Body of pancreas (tissue), 4 donors: ENCODE data around the gene STAT4. TPM values are rescaled to one million over a fixed set of nuclear protein-coding genes. Genes with fewer than 3 reads are reported as not detected.

Source experiments
- ATAC-seq: fragments of 150-250 bp; one replicate; pipeline ENCODE4 v1.9.1; 2016
- DNase-seq, 4 donors: peaks; one replicate each; pipeline ENCODE4 v3.0.0-alpha.2; 2019
- H3K27ac ChIP-seq, 4 donors: fragments of 200-600 bp; sonication (generic); 1 replicate in 3 of 4; 2 replicates in 1 of 4; pipeline versions ENCODE4 v1.5.1 to v1.6.1; 2016 to 2019; ENCODE audit warnings: mild to moderate bottlenecking in 1 of 4, mixed read lengths in 1 of 4, moderate library complexity in 1 of 4
- H3K27me3 ChIP-seq, 2 donors: fragments of 200-600 bp; sonication (generic); one replicate each; pipeline ENCODE4 v1.6.0; 2016; ENCODE audit warnings: mild to moderate bottlenecking in 1 of 2
- H3K36me3 ChIP-seq, 2 donors: fragments of 200-600 bp; sonication (generic); replicated peaks in 1 of 2; 2 replicates each; pipeline ENCODE4 v1.5.1; 2016; ENCODE audit warnings: low read depth in 2 of 2; ENCODE audit not compliant: insufficient read depth in 1 of 2
- H3K4me1 ChIP-seq: fragments of 200-600 bp; sonication (generic); one replicate; pipeline ENCODE4 v1.6.0; 2016
- H3K4me3 ChIP-seq, 2 donors: fragments of 200-600 bp; sonication (generic); 1 replicate in 1 of 2; 2 replicates in 1 of 2; pipeline ENCODE4 v1.5.1; 2016 to 2019
- H3K9me3 ChIP-seq, 3 donors: fragments of 200-600 bp; sonication (generic); 1 replicate in 2 of 3; 2 replicates in 1 of 3; pipeline ENCODE4 v1.5.1; 2016
- CTCF ChIP-seq, 7 experiments: fragments of 450-650 bp in 4 of 7; fragments of 200-600 bp in 3 of 7; sonication (generic) in 3 of 7; IDR thresholded peaks; one replicate each; pipeline ENCODE4 v1.5.1; 2016 to 2019; ENCODE audit warnings: antibody characterized with exemption in 7 of 7
- POLR2A ChIP-seq, 3 donors: fragments of 450-650 bp; IDR thresholded peaks; one replicate each; pipeline ENCODE4 v1.6.1; 2016; ENCODE audit warnings: antibody characterized with exemption in 3 of 3, mild to moderate bottlenecking in 2 of 3
- WGBS, 2 donors: methylation state at CpG; one replicate each; pipeline ENCODE4 v1.1.5; 2017; 5-methylcytosine and 5-hydroxymethylcytosine counted together
- intact Hi-C: fragments of 100-400 bp; cut with DNase I; formaldehyde crosslinking; loops from one replicate; pipeline ENCODE4 v1.15.1; 2023
- total RNA-seq, 2 donors: library from RNA; depleted of rRNA; stranded (reverse); fragments of >200 nt; gene quantifications; one replicate each; pipeline ENCODE4 v1.1.0, GENCODE V29; 2016

Gene STAT4
- total RNA-seq, 2 donors from 2014 or later = 0.52 to 2.6 TPM

DNA sequence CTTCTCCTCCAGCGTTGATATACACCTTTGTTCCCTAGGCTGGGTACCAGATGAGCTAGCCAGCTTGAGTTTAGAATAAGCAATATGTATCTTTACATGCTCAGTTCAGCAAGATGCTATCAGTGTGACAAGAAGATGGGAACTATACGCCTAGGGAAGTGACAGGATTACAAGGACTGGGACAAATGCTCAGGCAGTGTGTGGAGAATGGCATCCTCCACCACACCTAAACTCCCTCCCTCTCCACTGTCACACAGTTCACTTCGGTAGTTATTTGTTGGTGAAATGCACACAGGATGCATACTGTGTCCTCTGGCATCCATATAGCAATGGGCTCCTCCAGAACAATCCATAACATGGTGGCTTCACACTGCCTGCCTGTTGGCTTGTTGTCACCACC, 144.5 kb downstream of the STAT4 start:
- TF ChIP-seq POLR2A (IDR thresholded peaks at IDR 0.05) (no peak), CTCF (IDR thresholded peaks at IDR 0.05) (no peak)
- Histone ChIP-seq H3K36me3 (peaks cover 3 to 12% of the 10 kb centered on the region in 2 donors), H3K27ac (no peak overlapping the region)

DNA sequence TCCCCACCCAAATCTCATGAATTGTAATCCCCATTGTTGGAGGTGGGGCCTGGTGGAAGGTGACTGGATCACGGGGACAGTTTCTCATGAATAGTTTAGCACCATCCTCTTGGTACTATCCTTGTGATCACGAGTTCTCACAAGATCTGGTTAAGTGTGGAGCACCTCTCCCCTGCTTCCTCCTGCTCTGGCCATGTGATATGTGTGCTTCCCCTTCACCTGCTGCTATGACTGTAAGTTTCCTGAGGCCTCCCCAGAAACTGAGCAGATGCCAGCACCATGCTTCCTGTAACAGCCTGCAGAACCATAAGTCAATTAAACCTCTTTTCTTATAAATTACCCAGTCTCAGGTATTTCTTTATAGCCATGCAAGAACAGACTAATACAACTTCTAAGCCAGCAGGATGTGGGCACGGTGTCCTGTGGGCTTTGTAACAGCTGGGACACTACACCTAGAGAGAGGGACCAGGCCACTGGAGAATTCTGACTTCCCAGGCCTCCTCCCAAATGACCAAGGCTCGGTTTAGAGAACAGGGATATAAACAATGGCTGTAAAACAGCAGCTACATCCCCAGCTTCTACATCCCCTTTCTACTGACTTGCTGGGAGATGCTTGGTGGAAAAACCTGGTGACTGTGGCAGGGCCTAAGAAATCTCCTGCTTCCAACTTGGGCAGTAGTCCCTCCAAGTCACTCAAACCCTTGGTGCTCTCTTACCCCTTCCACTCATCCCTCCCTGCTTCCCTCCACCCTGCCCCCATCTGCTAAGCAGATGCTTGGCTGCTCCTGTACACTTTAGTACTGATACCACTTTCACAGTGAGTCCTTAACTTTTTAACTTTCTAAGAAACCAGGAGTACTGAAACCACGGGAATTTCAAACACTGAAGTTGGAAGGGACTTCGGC, 147.1 kb downstream of the STAT4 start:
- no peaks in the 10 kb centered on the region for H3K27me3 ChIP-seq
- peaks cover 8% of the 10 kb centered on the region for H3K4me1 ChIP-seq
- no peak overlapping the region for H3K27ac ChIP-seq
- no peak overlapping the region for H3K4me3 ChIP-seq
- no peak for TF ChIP-seq POLR2A (IDR thresholded peaks at IDR 0.05)
- TF ChIP-seq CTCF (IDR thresholded peaks at IDR 0.05) = no peak
- intact Hi-C loops = no loop called here
- peaks cover 3 to 18% of the 10 kb centered on the region in 2 donors for H3K36me3 ChIP-seq
- DNase-seq (no peak), ATAC-seq (no peak)
- 96 to 99% methylated on average over 6 of the region's 6 CpGs for WGBS, 2 donors
- no peaks in the 10 kb centered on the region for H3K9me3 ChIP-seq

More for the DNA sequence above, 144.5 kb downstream of the STAT4 start:
- no peaks in the 10 kb centered on the region for H3K9me3 ChIP-seq
- peaks cover 10% of the 10 kb centered on the region for H3K4me1 ChIP-seq
- intact Hi-C loops = no loop called here
- WGBS, 2 donors = 86 to 97% methylated on average over 3 of the region's 3 CpGs
- ATAC-seq (no peak), DNase-seq (no peak)
- no peaks in the 10 kb centered on the region for H3K27me3 ChIP-seq
- H3K4me3 ChIP-seq = no peak overlapping the region

GRCh38 chr2:191001624-191002023, 149.2 kb downstream of the STAT4 start:
- no peaks in the 10 kb centered on the region for H3K9me3 ChIP-seq
- peak overlapping the region in 2 of 4 donors; percentile 13 for H3K27ac ChIP-seq
- intact Hi-C loops = no loop called here
- H3K36me3 ChIP-seq = peaks cover 3 to 25% of the 10 kb centered on the region in 2 donors
- WGBS, 2 donors = 63 to 70% methylated on average over 3 of the region's 3 CpGs
- no peaks in the 10 kb centered on the region for H3K27me3 ChIP-seq
- no peak for TF ChIP-seq POLR2A (IDR thresholded peaks at IDR 0.05)
- no peak for TF ChIP-seq CTCF (IDR thresholded peaks at IDR 0.05)
- DNase-seq (no peak), ATAC-seq (no peak)
- H3K4me3 ChIP-seq = no peak overlapping the region
- H3K4me1 ChIP-seq = peaks cover 8% of the 10 kb centered on the region

DNA sequence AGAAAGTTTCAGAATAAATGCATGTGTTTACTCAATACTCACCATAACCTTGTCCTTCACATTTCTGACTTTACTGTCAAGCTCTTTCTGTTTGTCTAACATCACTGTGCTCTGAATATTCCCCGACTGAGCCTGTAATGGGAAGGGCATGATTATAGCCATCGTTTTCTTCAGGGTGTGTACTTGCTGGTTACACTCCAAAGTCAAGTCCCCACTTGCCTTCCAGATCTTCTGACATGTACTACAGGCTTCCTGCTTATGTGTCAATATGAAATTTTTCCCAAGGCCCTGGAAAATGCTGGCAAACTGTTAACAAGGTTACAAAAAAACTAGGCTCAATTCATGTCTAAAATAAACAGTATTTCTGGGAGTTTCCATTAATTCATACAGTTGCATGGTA, 149.8 kb downstream of the STAT4 start:
- TF ChIP-seq POLR2A (IDR thresholded peaks at IDR 0.05) (no peak), CTCF (IDR thresholded peaks at IDR 0.05) (no peak)
- ATAC-seq = no peak
- H3K4me1 ChIP-seq = peaks cover 8% of the 10 kb centered on the region
- peaks cover 3 to 23% of the 10 kb centered on the region in 2 donors for H3K36me3 ChIP-seq
- no peak overlapping the region for H3K4me3 ChIP-seq
- no peaks in the 10 kb centered on the region for H3K27me3 ChIP-seq
- no peaks in the 10 kb centered on the region for H3K9me3 ChIP-seq
- H3K27ac ChIP-seq = no peak overlapping the region
- no peak for DNase-seq
- intact Hi-C loops = no loop called here
- WGBS, 2 donors = 20 to 27% methylated on average over 2 of the region's 2 CpGs
